ENCODE data around the gene KCTD12.

Gene KCTD12

DNA sequence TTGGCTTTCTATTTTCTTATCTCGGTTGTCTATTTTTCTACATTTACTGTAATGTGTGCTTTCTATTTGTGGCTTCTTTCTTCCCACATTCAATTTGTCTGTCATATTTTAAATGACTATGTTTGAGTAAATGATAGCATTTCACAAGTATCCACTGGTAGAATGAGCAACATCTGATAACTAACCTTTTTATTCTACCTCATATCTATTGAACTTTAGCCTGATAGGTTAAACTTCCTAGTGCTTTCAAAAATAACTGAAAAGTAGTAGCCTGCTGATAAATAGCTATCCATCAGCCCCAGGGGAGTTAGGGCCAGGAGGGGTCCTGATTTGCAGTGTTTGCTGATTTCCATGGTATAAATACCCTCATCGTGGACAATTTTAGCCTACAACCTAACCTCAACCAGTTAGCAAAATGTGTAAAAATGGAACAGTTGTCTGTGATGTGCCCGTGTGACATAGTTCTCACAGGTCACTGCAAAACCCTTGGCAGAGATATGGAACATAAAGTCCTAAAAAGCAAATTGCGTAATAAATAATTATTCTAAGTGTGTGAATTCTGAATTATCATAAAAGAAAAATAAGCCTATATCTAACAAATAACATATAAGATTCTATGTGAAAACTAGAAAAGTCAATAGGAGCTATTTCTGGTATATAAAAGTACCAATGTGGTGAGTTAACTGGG lies 32.1 kb downstream of the KCTD12 start:
- DNase-seq (ENCODE audit: low read depth) = no peak

DNA sequence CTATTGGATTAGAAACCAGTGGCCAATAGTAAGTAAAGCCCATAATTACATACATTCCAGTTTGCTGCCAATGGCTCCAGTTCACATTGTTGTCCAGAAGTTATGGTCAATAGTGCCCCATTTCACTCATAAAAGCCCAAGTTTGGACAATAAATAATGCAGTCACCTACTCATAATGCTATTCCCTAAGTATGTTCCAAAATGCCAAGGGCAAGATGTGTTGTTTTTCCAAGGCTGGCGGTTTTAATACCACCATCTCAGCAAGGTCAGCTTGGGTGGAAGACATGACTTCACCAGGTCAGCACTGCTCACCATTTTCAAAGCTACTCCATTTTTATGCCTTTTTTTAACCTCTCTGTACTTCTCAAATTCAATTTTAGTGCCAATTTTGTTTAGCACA lies 32.7 kb downstream of the KCTD12 start:
- DNase-seq (ENCODE audit: low read depth) = no peak

DNA sequence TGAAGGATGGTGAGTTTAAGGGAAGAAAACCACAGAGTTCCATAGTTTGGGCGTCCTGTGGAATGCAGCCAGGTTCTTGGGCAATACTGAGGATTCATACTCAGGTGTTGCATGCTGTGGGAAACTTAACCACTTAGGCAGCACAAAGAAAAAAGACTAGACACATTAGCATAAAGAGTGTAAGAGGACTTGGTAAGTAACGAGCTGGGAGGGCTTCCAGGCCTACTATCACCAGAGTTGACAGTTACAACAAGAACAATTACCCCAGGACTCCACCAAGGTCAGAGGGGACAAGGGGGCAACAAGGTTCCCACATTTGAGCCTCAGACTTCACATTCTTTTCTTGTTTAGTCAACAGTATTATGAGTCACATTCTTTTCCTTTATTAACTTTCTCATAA lies 33.2 kb downstream of the KCTD12 start:
- DNase-seq (ENCODE audit: low read depth) = no peak

DNA sequence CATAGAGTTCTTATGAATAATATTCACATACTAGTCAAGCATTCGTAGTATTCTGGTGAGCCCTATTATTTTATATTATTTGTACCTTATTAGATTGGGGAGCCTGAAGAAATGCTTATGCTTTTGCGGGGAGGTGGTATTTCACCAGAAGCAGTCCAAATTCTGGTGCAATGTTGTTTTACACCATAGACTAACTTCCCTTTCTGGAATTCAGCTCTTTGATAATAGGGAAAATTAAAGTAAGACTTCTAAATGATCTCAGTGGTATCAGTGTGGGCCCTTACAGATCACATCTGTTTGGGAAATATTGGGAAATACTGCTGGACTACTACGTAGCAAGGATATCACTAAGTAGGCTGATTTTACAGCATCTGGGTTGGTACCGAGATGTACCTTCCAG lies 34.2 kb downstream of the KCTD12 start:
- no peak for DNase-seq (ENCODE audit: low read depth)

DNA sequence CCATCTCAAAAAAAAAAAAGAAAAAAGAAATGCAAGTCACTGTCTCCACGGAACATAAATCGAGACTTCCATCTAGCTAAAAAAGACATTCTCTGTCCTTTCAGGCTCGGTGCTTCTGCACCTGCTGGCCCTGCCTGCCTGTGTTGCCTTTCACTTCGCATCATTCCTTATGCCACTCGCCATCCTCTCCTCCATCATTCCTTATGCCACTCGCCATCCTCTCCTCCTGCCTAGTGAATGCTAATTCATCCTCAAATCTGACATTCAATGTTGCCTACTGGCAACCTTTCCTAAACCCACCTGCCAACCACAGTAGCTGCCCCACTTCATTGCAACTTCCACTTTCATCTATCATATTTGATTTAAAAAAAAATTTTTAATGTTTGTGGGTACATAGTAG lies 36.7 kb downstream of the KCTD12 start:
- no peak for DNase-seq (ENCODE audit: low read depth)

DNA sequence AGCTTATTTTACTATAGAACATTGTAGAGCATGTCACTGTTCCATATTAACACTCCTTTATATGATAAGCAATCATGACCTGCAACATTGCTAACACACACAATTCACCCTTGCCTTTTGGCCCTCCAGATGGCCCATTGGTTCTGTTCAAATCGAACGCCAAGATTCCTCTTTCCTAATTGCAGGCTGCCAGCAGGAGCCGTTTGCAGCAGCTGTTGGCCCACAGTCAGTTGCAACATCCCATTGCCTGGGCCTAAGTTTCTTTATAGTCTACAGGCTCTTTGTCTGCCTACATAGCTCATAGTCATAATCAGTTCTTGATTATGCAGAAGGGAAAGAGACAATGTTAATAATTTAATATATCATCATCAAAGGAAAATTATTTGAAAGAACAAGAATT lies 37.6 kb downstream of the KCTD12 start:
- no peak for DNase-seq (ENCODE audit: low read depth)

DNA sequence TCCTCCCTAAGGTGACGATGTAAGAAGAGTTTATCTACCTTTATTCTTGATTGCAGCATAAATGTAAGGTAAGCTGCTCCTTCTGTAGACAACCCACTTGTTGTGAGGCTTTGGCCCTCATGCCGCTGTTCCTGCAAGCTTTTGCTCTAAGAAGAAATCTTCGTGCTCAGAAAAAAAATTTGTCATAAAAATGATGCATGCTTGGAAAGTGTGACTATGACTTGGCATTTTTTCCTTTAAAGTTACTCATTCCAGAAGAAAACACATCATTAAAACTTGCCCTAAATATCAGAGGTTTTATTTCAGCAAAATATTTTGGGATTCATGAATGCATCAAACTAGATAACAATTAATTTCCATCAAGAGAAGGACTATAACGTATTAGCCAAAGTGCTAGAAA lies 39.8 kb downstream of the KCTD12 start:
- no peak for DNase-seq (ENCODE audit: low read depth)

DNA sequence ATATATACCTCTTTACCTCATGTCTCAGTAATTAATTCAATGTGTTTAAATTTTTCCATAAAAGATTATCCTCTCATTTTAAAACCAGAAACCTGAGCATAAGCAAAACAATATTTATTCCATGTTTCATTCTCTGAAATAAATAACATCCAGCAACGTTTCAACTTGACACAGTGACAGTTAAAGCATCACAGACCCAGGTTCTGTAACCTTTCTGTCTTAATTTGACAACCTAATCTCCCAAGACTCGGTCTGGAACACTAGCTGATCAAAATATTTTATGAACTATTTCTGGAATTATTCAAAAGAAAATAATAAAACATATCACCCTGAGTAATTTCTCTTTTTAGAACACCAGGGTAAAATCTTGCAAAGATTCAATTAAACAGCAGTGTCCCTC lies 40.3 kb downstream of the KCTD12 start:
- DNase-seq (ENCODE audit: low read depth) = no peak

DNA sequence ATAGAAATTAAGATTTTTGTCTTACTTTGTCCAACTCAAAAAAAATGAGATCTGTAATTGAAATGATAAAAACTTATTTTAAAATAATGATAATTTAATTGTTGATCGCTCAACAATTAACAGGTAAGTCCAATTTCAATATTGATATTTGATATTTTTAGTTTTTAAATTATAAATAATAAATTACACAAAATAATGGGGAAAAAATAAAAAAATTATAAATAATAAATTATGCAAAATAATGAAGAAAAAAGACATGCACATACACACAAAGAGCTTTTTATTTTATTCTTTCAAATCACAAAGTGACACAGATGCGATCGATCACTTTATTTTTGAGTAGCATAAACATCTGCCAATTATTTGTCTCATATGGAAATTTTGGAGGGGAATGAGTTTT lies 40.8 kb downstream of the KCTD12 start:
- DNase-seq (ENCODE audit: low read depth) = no peak

DNA sequence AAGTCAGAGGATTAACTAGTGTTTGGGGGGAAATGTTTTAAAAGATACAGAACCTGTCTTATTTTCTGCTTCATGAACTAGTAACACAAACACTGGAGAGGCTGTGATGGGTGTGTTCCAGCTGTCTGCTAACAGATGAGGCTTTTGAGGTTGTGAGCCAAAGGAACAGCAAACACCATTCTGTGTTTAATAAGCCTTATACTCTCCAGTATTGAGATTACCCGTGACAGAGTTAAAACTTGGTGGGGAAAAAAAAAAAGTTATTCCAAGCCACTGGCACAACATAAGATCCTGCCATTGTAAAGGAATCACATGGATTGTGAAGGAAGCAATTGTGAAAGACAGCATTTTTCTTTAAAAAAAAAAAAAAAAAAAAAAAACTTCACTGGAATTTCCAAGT lies 48.4 kb downstream of the KCTD12 start:
- no peak for DNase-seq (ENCODE audit: low read depth)

DNA sequence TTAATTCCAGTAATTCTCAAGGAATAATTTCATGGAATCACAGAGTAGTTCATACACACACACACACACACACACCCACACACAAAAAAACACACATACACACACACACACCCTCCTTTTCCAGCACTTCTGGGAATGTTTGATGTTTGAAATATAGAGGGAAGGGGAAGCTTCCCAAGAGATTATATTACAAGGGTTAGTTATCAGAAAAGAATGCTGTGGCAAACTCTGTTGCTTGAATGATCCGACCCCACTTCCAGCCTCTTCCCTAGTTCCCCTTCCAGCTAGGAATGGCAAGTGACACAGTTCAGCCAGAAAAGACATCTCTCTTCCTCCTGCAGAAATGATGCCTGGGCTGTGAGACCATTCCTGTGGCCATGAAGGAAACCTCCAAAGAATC lies 49.9 kb downstream of the KCTD12 start:
- no peak for DNase-seq (ENCODE audit: low read depth)

DNA sequence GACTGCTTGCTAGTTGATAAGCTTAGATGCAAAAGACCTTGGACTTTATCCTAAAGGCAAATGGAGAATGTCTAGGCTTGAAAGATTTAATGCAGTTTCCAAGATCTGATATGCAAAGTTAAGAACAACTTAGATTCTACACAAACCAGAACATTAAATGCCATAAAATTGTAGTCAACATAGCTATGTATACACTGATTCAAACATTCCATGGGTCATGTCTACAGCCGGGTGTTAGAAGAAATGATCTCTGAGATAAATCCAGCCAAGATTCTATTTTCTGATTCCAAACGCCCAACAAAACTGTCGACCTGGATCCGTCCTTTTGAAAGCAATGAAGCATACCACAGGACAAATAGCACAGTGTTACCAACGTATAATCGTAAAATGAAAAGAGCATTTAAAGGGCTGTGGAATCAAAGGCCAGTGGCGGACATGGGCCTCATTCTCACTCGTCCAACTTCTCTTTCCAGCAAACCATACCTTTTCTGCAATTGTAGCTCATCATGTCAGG lies 52.7 kb downstream of the KCTD12 start:
- DNase-seq (ENCODE audit: low read depth) = no peak

DNA sequence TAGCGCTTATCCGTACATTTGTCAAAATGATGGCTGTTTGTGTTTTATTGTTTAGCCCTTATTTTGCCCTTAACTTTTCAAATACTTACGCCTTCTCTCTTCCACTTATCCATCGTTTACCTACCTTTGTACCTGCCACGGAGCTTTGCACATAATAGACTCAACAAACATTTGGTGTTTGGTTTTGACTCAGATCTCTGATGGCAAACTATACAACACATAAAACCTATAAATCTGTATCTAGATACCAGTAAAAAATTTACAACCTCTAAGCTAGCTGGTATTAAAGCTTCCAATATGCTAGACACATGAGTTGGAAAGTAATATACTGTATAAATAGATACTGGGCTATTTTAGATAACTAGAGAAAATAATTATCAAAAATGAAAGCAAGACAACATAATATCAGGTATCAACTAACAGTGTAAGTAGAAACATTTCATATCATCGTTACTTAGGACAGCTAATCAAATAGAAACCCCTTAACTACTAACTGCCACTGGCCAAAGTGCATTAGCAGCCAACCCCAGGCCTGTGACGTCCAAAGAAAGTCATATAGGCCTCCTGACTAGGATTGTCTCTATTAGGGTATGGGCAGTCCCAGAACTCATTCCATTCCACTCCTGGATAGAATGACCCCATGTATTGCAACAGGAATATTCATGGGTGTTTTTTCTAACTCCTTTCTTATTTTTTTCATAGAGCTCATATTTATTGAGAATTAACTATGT lies 53.8 kb downstream of the KCTD12 start:
- DNase-seq (ENCODE audit: low read depth) = no peak

DNA sequence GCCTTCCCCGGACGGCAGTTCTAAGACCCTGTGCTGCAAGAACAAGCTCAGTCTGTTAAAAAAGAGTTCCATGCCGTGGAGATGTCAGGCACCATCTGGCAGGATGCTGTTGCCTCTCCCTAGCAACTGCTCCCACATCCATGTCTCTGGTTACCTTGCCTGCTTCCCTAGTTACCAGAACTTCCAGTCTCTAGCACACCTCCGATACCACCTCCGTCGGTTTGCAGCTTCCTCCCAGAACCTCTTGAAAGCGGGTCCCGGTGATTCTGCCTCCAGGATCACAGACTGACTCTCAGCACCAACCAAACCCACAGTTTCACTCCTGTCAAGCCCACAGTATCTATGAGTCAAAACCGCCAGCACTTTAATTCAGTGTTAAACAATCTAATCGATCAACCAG lies 55.4 kb downstream of the KCTD12 start:
- DNase-seq (ENCODE audit: low read depth) = no peak
